Upper lobe of left lung (tissue), 4 donors: ENCODE data around the gene DNAH10.

Experiments used
- EP300 ChIP-seq, 4 donors: sonication (generic); formaldehyde crosslinking; IDR thresholded peaks; one replicate each; pipeline ENCODE4 v1.5.1; 2017; ENCODE audit warnings: antibody characterized with exemption in 4 of 4, control low read depth in 2 of 4
- POLR2A ChIP-seq, 4 donors: fragments of 450-650 bp; IDR thresholded peaks; one replicate each; pipeline ENCODE4 v1.5.1; 2016 to 2017; ENCODE audit warnings: antibody characterized with exemption in 4 of 4, mild to moderate bottlenecking in 2 of 4

- TF ChIP-seq POLR2A (IDR thresholded peaks at IDR 0.05), result no peak
- TF ChIP-seq EP300 (IDR thresholded peaks at IDR 0.05), result no peak
These were observed 39.1 kb upstream of the DNAH10 start for GRCh38 chr12:123723011-123723410.
